OCI-LY7 (cell line): Measurements from ENCODE around the gene MYBPC2.

Experiments used
- CTCF ChIP-seq: fragments of 200-600 bp; sonication (generic); conservative IDR thresholded peaks from 2 replicates; pipeline ENCODE4 v1.5.1; 2014; ENCODE audit warnings: mild to moderate bottlenecking, antibody characterized with exemption, low read length, moderate library complexity, mixed read lengths
- EZH2phosphoT487 ChIP-seq: fragments of 200-600 bp; sonication (generic); IDR thresholded peaks from 2 replicates; pipeline ENCODE4 v1.6.1; 2018; ENCODE audit warnings: low read depth, borderline replicate concordance, mild to moderate bottlenecking, mixed run types, antibody characterized with exemption, low read length, moderate library complexity, mixed read lengths

- TF ChIP-seq CTCF = no peak
- no peak for TF ChIP-seq EZH2phosphoT487
These were observed 12.6 kb upstream of the MYBPC2 start for GRCh38 chr19:50420127-50420526.
